Suppressor macrophage treated with lipopolysaccharide for 1 hour (primary cell): ENCODE measurements around the gene PLPP4.

ENCODE experiments used
- DNase-seq, 3 donors: peaks; one replicate each; pipeline ENCODE4 v3.0.0-alpha.2; 2020 to 2022

The PLPP4 gene

DNA sequence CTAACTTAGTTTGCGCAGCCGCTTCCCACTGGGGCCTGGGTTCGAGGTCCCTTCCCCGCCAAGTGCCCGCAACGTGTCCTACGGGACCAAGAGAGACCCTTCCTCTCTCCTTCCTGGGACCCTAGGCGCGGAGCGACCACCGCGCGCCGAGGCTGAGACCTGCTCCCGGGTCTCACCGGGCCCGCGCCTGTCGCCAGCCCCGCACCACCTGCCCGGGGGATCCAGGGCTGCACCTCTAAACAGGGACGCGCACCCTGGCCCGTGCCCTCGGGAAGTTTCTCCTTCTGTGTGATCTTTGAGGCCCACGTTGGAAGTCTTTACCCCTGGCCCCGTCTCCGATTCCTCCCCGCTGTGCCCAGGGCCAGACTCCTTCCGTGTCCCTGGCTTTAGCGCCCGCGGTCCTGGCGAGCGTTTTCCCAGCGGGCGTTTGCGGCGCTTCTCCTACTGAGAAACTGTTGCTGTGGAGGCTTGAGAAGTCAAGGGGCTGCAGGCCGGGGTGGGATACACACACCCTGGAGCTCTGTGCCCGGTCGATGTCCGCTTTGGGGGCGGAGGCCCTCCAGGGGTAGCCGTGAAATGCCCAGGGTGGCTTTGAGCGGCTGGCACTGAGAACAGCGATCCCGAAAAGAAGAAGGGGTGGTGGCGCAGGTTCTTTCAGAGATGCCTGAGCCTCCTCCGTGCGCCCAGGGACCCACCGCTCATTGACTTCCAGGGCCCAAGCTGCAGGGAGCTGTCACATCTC, 575 bp downstream of the PLPP4 start:
- DNase-seq, result no peak

- no peak for DNase-seq
Measured at GRCh38 chr10:120458432-120458831, 1.4 kb downstream of the PLPP4 start.

DNA sequence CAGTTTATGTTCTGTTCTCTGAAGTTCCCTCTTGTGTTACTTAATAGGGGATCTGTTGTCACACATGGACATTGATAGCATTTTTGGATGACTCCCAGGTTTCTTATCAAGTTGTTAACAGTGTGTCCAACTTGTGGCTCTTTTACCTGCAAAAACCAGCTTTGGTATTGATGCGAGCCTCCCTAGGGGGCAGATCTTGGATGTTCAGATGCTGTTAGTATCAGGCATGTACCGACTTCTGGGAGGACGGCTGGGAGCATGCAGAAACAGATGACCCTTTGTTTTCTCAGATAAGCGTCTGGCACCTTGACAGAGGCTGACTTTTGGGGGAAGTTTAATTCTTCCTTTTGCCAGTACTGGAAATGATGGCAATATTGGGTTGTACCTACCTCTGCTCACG, 2.2 kb downstream of the PLPP4 start:
- no peak for DNase-seq

GRCh38 chr10:120460186-120460585, 3.2 kb downstream of the PLPP4 start:
- no peak for DNase-seq

DNA sequence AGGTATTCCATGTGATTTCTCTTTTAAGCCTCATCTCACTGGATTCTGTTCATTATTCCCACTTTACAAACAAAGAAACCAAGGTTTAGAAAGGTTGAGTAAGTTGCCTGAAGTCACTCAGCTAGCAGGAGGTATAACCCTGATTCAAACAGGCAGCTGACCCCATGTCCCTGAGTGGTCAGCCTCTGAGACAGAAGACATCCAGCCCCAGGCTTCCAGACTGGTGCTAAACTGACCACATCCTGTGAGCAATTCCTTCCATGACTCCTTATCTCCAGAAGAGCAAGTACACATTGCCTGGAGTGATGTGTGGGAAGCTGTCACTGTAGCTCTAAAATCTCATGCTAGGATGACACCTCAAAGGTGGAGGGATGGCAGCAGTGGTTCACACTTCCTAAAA, 3.7 kb downstream of the PLPP4 start:
- no peak for DNase-seq

- DNase-seq, result no peak
Measured at GRCh38 chr10:120462018-120462682, 5.1 kb downstream of the PLPP4 start.

- no peak for DNase-seq
Measured at GRCh38 chr10:120465138-120465537, 8.1 kb downstream of the PLPP4 start.

DNA sequence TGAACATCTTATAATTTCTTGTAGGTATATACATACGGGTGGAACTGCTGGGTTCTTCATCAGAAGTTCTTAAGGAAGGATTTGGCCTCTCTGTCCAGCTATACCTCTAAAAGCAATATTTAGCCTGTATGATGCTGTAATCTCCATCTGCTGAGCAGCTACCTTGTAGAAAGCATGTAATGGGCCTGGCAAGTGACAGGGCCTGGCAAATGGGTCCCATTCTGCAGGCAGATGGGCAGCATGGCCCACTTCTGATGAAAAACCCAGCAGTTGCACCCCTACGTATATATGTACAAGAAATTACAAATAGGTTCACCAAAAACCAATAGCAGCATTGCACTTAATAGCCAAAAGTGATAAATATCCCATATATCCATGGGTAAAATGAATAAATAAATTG, 9.0 kb downstream of the PLPP4 start:
- DNase-seq, result no peak

- DNase-seq, result no peak
Measured at GRCh38 chr10:120473593-120473992, 16.6 kb downstream of the PLPP4 start.

GRCh38 chr10:120474956-120475355, 17.9 kb downstream of the PLPP4 start:
- no peak for DNase-seq

- peak; percentile 22 to 35 (median 25) for DNase-seq
Measured at GRCh38 chr10:120475844-120476791, 19.1 kb downstream of the PLPP4 start.

- peak in 1 of 3 donors; percentile 17 for DNase-seq
Measured at GRCh38 chr10:120477021-120477742, 20.2 kb downstream of the PLPP4 start.

DNA sequence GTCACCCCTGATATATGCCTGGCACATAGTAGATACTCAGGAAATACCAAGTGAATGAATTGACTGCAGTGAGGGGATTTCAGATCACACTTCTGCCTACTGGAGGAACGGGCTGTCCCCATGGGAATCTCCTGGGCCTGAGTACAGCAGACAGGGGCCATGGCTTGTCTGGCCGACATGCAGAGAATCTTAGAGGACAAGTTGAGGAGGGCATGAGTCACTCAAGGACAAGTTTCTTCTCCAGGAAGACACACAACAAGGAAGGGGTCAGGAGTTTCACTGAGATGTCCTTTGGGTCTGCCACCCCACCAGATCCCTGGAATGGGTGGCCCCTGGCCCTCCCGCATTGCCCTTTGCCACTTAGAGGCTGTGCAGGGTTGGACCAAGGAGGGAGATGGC, 20.7 kb downstream of the PLPP4 start:
- peak in 1 of 3 donors; percentile 3 for DNase-seq

- no peak for DNase-seq
Measured at GRCh38 chr10:120478386-120478785, 21.4 kb downstream of the PLPP4 start.

DNA sequence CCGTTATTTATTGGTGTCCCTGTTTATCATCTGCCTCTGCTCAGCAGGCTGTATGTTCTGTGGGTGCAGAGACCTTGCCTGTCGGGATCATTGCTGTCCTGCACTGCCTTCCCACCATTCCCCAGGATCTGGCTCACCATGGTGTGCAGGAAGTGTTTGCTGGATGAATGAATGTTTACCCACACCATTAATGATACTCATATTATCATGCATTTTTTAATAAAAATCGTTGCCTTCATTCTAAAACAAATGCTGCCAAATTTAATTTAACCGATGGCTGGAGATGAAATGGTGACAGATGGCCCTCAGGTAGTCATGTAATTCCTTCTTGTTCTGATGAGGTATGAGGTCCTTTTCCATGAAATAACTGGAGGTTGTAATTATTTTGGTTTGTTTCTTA, 22.5 kb downstream of the PLPP4 start:
- DNase-seq, result peak in 1 of 3 donors; percentile 2

DNA sequence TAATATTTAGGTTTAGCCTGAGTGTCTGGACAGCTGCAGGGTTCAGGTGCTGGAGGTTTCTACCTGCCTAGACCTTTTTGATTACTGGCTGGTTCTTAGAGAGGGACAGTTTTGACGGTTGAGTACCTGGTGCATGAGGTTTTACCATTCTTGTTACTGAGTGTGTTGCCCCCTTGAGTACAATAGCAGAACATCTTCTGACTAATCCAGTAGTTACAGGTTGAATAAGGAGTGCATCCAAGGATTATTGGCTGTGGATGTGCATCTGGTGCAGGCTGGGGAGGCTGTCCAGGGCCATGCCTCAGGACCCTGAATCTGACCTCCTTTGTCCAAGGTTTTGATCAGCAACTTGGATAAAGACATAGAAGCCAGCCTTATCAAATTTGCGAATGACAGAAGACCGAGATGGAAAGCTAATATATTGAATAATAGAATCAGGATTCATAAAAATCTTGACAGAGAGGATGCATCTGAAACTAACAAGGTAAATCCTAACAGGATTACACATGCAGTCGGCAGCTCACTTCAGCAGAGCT, 23.1 kb downstream of the PLPP4 start:
- no peak for DNase-seq

DNA sequence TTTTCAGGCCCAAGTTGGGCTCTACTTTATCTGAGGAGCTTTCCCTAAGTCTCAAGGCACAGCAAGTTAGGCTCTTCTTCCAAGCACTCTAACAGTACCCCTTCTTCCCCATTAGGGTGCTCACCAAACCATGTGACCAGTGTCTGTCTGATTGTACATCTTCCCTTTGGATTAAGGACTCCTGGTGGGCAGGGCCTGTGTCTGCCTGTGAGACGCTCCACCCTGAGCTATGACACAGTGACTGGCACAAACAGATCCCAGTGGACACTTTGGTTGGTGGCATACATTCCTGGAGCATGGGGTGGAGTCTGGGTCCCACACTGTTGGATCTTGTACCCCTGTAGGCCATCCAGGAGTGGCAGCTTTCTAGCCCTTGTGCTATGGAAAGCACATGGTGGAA, 23.8 kb downstream of the PLPP4 start:
- peak in 1 of 3 donors; percentile 12 for DNase-seq

- DNase-seq, result peak in 1 of 3 donors; percentile 8
Measured at GRCh38 chr10:120483006-120483405, 26.0 kb downstream of the PLPP4 start.

DNA sequence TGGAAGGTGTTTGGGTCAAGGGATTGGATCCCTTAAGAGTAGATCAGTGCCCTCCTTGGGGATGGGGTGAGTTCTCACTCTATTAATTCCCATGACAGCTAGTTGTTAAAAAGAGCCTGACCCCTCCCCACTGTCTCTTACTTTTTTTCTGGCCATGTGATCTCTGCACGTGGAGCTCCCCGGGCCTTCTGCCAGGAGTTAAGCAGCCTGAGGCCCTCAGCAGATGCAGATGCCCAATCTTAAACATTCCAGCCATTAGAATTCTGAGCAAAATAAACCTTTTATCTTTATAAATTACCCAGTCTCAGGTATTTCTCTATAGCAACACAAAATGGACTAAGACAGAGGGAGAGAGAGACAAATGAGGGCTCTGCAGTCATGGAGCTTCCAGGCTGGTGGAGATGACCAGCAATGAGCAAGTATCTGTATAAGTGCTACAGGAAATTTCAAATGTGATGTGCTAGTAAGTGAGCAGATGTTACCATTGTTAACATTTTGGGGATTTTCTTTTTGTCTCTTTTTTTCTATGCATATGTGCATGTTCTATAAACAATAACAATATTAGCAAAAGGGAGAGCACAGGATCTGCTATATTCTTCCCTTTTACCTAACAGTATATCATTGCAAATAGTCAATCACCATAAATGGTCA, 26.7 kb downstream of the PLPP4 start:
- DNase-seq, result no peak

- DNase-seq, result no peak
Measured at GRCh38 chr10:120485946-120486345, 28.9 kb downstream of the PLPP4 start.

DNA sequence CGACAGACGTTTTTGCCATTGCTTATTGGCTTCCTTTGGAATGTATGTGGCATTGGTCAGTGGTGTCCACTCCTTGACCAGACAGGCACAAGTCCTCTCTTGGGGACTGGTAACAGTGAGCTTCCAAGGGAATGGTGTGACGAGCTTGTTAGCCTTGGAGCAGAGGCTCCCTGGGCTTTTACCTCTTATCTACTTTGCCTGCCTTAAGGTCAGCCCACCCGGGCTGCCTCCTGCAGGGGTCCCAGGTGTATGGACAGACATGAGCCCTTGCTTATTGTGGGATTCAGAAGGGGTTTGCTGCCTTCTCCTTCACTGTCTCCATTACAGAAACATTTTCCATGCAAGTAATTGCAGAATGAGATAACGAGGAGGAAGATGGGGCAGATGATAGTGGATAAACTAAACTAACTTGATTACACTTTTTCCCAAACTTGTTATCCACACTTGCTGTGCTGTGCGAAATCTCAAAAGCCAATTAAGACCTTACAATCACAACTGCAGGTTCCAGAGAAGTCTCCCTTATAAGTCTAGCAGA, 29.7 kb downstream of the PLPP4 start:
- no peak for DNase-seq

DNA sequence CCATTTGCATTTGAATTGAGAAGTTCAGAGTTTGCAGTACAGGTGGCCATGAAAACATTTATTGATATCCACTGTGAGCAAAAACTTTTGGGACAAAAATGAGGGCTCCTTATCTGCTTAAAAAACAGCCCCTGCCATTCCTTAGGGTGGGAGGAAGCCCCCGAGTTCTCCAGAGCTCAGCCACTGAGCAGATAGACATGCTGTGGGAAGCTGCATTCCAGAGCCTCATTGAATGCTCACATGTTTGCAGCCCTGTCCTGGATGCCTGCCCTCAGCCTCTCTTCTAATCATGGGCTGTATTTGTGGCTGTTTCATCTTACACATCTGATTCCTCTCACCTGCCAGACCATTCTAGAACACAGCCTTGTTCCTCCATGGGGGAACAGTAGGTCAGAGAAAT, 33.3 kb downstream of the PLPP4 start:
- no peak for DNase-seq
